GM23338 (cell line): Measurements from ENCODE around the gene CCN5. TPM values are rescaled to one million over a fixed set of nuclear protein-coding genes. Genes with fewer than 3 reads are reported as not detected.

ENCODE experiments used
- ATAC-seq: fragments of 200-7000 bp; cut with Tn5 transposase; 3 replicates; pipeline ENCODE4 v1.9.1; 2020
- DNase-seq: peaks from one replicate; pipeline ENCODE4 v3.0.0-alpha.2; 2015; ENCODE audit warnings: low spot score
- H2AFZ ChIP-seq: fragments of 200-600 bp; sonication (generic); 2 replicates; pipeline ENCODE4 v1.8.0; 2016; ENCODE audit warnings: antibody characterized with exemption, mild to moderate bottlenecking, moderate library complexity
- H3F3A ChIP-seq: fragments of 200-600 bp; sonication (generic); replicated peaks from 2 replicates; pipeline ENCODE4 v1.8.0; 2017; ENCODE audit warnings: antibody characterized with exemption, mixed run types, low read depth
- H3K27ac ChIP-seq: fragments of 200-600 bp; sonication (generic); 2 replicates; pipeline ENCODE4 v1.6.1; 2016; ENCODE audit warnings: low read depth
- H3K27me3 ChIP-seq: fragments of 200-600 bp; sonication (generic); 2 replicates; pipeline ENCODE4 v1.8.0; 2016; ENCODE audit warnings: mild to moderate bottlenecking, mixed run types, moderate library complexity; ENCODE audit not compliant: insufficient read depth
- H3K36me3 ChIP-seq: fragments of 200-600 bp; sonication (generic); 2 replicates; pipeline ENCODE4 v1.8.0; 2016; ENCODE audit warnings: mild to moderate bottlenecking; ENCODE audit not compliant: insufficient read depth
- H3K4me1 ChIP-seq: fragments of 200-600 bp; sonication (generic); 2 replicates; pipeline ENCODE4 v1.8.0; 2016; ENCODE audit warnings: mild to moderate bottlenecking, moderate library complexity; ENCODE audit not compliant: insufficient read depth
- H3K4me2 ChIP-seq: fragments of 200-600 bp; sonication (generic); 2 replicates; pipeline ENCODE4 v1.7.1; 2017; ENCODE audit warnings: mixed run types
- H3K4me3 ChIP-seq: fragments of 200-600 bp; sonication (generic); 2 replicates; pipeline ENCODE4 v1.6.1; 2016; ENCODE audit warnings: mixed run types
- H3K79me2 ChIP-seq: fragments of 200-600 bp; sonication (generic); replicated peaks from 2 replicates; pipeline ENCODE4 v1.8.0; 2017; ENCODE audit warnings: mild to moderate bottlenecking; ENCODE audit not compliant: insufficient read depth
- H3K9me2 ChIP-seq: fragments of 200-600 bp; sonication (generic); 2 replicates; pipeline ENCODE4 v1.8.0; 2017; ENCODE audit not compliant: insufficient read depth
- H4K20me1 ChIP-seq: fragments of 200-600 bp; sonication (generic); replicated peaks from 2 replicates; pipeline ENCODE4 v1.8.0; 2017; ENCODE audit warnings: mild to moderate bottlenecking; ENCODE audit not compliant: insufficient read depth
- H3K27ac Mint-ChIP-seq: 2 replicates; pipeline ENCODE4 v1.8.0; 2020; ENCODE audit warnings: inconsistent platforms, mild to moderate bottlenecking, moderate library complexity, mixed read lengths
- H3K27me3 Mint-ChIP-seq: 3 replicates; pipeline ENCODE4 v1.8.0; 2022; ENCODE audit warnings: low read depth, mild to moderate bottlenecking, moderate library complexity, mixed read lengths, inconsistent platforms; ENCODE audit not compliant: insufficient read depth, poor library complexity
- H3K36me3 Mint-ChIP-seq: 3 replicates; pipeline ENCODE4 v1.8.0; 2021; ENCODE audit warnings: low read depth, mild to moderate bottlenecking, inconsistent platforms, moderate library complexity, mixed read lengths
- H3K4me1 Mint-ChIP-seq: 3 replicates; pipeline ENCODE4 v1.8.0; 2020; ENCODE audit warnings: mild to moderate bottlenecking, inconsistent platforms, mixed read lengths
- H3K4me3 Mint-ChIP-seq: 3 replicates; pipeline ENCODE4 v1.8.0; 2021; ENCODE audit warnings: moderate library complexity, mild to moderate bottlenecking, inconsistent platforms, mixed read lengths
- H3K9me3 Mint-ChIP-seq: 3 replicates; pipeline ENCODE4 v1.8.0; 2020; ENCODE audit warnings: moderate library complexity, mild to moderate bottlenecking, inconsistent platforms, mixed read lengths
- CREB1 ChIP-seq: fragments of 250-450 bp; sonication (Bioruptor Pico); IDR thresholded peaks from 2 replicates; pipeline ENCODE4 v1.5.0; 2020; ENCODE audit warnings: low read depth, mild to moderate bottlenecking, moderate library complexity
- CTCF ChIP-seq, 2 experiments: fragments of 200-600 bp in 1 of 2; sonication (generic) in 1 of 2; conservative IDR thresholded peaks; 2 replicates each; pipeline versions ENCODE4 v1.5.1 to v1.6.1; 2016 to 2017; ENCODE audit warnings: antibody characterized with exemption in 2 of 2, low read depth in 2 of 2, mild to moderate bottlenecking in 2 of 2, moderate library complexity in 1 of 2
- ETS1 ChIP-seq: IDR thresholded peaks from 2 replicates; pipeline ENCODE4 v1.6.1; 2016; ENCODE audit warnings: antibody characterized with exemption
- EZH2 ChIP-seq: fragments of 200-600 bp; sonication (generic); IDR thresholded peaks from one replicate; pipeline ENCODE4 v1.8.0; 2017; ENCODE audit warnings: antibody characterized with exemption, mild to moderate bottlenecking, low read depth; ENCODE audit not compliant: unreplicated experiment
- EZH2phosphoT487 ChIP-seq: fragments of 200-600 bp; sonication (generic); IDR thresholded peaks from one replicate; pipeline ENCODE4 v1.8.1; 2018; ENCODE audit warnings: antibody characterized with exemption; ENCODE audit not compliant: unreplicated experiment
- JUNB ChIP-seq: IDR thresholded peaks from one replicate; pipeline ENCODE4 v1.6.1; 2016; ENCODE audit warnings: antibody characterized with exemption; ENCODE audit not compliant: unreplicated experiment
- NANOG ChIP-seq: IDR thresholded peaks from 2 replicates; pipeline ENCODE4 v1.6.1; 2016; ENCODE audit warnings: antibody characterized with exemption, borderline replicate concordance
- POLR2AphosphoS5 ChIP-seq: IDR thresholded peaks from 2 replicates; pipeline ENCODE4 v1.6.1; 2016; ENCODE audit warnings: antibody characterized with exemption, low read depth
- REST ChIP-seq: IDR thresholded peaks from one replicate; pipeline ENCODE4 v1.6.1; 2018; ENCODE audit warnings: antibody characterized with exemption; ENCODE audit not compliant: unreplicated experiment
- STAT1 ChIP-seq: IDR thresholded peaks from one replicate; pipeline ENCODE4 v1.6.1; 2016; ENCODE audit warnings: antibody characterized with exemption; ENCODE audit not compliant: unreplicated experiment
- ZNF114 ChIP-seq: fragments of 250-450 bp; sonication (Bioruptor Pico); IDR thresholded peaks from 2 replicates; pipeline ENCODE4 v1.5.0; 2020; ENCODE audit warnings: mild to moderate bottlenecking, moderate library complexity
- ZNF331 ChIP-seq: fragments of 250-450 bp; sonication (Bioruptor Pico); IDR thresholded peaks from 2 replicates; pipeline ENCODE4 v1.5.0; 2020; ENCODE audit warnings: low read depth, mild to moderate bottlenecking, moderate library complexity
- ZNF462 ChIP-seq: fragments of 250-450 bp; sonication (Bioruptor Pico); IDR thresholded peaks from 2 replicates; pipeline ENCODE4 v1.5.0; 2020; ENCODE audit warnings: mild to moderate bottlenecking, moderate library complexity
- polyA plus RNA-seq: library from polyadenylated mRNA; unstranded; fragments of >200 nt; fragmentation: Nextera tagmentation; extraction: Ambion mirVana; gene quantifications from 2 replicates; pipeline ENCODE4 v1.2.1, GENCODE V29; 2016
- total RNA-seq: library from RNA; depleted of rRNA; stranded (reverse); fragments of >200 nt; shearing (Covaris generic); gene quantifications from 2 replicates; pipeline ENCODE4 v1.2.3, GENCODE V29; 2014

CCN5 gene
- total and polyA plus RNA-seq, 2 experiments from 2014 or later: not detected

- no peak overlapping the region for H3K4me2 ChIP-seq
- Mint-ChIP-seq H3K4me3 (no peak overlapping the region), H3K27ac (no peak overlapping the region), H3K36me3 (no peaks in the 10 kb centered on the region), H3K9me3 (no peaks in the 10 kb centered on the region), H3K27me3 (peaks cover 7% of the 10 kb centered on the region), H3K4me1 (peaks cover 19% of the 10 kb centered on the region)
- no peaks in the 10 kb centered on the region for H3K9me2 ChIP-seq
- no peak overlapping the region for H3K27ac ChIP-seq
- no peak for DNase-seq
- TF ChIP-seq ZNF114 (CRISPR knock-in tag) (no peak), JUNB (no peak), EZH2phosphoT487 (no peak), REST (no peak), ETS1 (no peak), STAT1 (no peak), CTCF (conservative IDR thresholded peaks at IDR 0.05; ENCODE audit: low read depth in 2 of 2) (no peak), NANOG (no peak), ZNF462 (no peak), POLR2AphosphoS5 (no peak), ZNF331 (CRISPR knock-in tag) (no peak), CREB1 (CRISPR knock-in tag) (no peak), EZH2 (no peak)
- H3F3A ChIP-seq: no peaks in the 10 kb centered on the region
- no peaks in the 10 kb centered on the region for H4K20me1 ChIP-seq
- no peak overlapping the region for H2AFZ ChIP-seq
- H3K4me1 ChIP-seq: peaks cover 9% of the 10 kb centered on the region
- no peaks in the 10 kb centered on the region for H3K36me3 ChIP-seq
- ATAC-seq: no peak
- H3K79me2 ChIP-seq: no peaks in the 10 kb centered on the region
- no peak overlapping the region for H3K4me3 ChIP-seq
- H3K27me3 ChIP-seq: no peaks in the 10 kb centered on the region
Measured at GRCh38 chr20:44723391-44723790, 8.2 kb downstream of the CCN5 start.
